CD4-positive, alpha-beta T cell treated with Interleukin-6 at 100 ng/mL for 8 hours (primary cell): ENCODE data around the gene FAAP100.

Source experiments
- DNase-seq: peaks from one replicate; pipeline ENCODE4 v3.0.0-alpha.2; 2020; ENCODE audit warnings: mixed read lengths, low spot score

FAAP100 gene

GRCh38 chr17:81576621-81577277 lies 24.6 kb upstream of the FAAP100 start:
- DNase-seq: no peak

- no peak for DNase-seq
These were observed 23.7 kb upstream of the FAAP100 start for GRCh38 chr17:81575836-81576235.

- DNase-seq: no peak
These were observed 22.4 kb upstream of the FAAP100 start for GRCh38 chr17:81574643-81574956.

GRCh38 chr17:81573794-81574642 lies 21.9 kb upstream of the FAAP100 start:
- DNase-seq: no peak

GRCh38 chr17:81572563-81573168 lies 20.5 kb upstream of the FAAP100 start:
- no peak for DNase-seq

- no peak for DNase-seq
These were observed 18.8 kb upstream of the FAAP100 start for GRCh38 chr17:81570964-81571363.

- no peak for DNase-seq
These were observed 17.9 kb upstream of the FAAP100 start for GRCh38 chr17:81569986-81570514.

GRCh38 chr17:81568416-81568815 lies 16.3 kb upstream of the FAAP100 start:
- DNase-seq: no peak

GRCh38 chr17:81567191-81567590 lies 15.0 kb upstream of the FAAP100 start:
- no peak for DNase-seq

- DNase-seq: no peak
These were observed 14.4 kb upstream of the FAAP100 start for GRCh38 chr17:81566461-81567126.

GRCh38 chr17:81565231-81565630 lies 13.1 kb upstream of the FAAP100 start:
- no peak for DNase-seq

- DNase-seq: no peak
These were observed 12.6 kb upstream of the FAAP100 start for GRCh38 chr17:81564778-81565177.

GRCh38 chr17:81563861-81564586 lies 11.9 kb upstream of the FAAP100 start:
- no peak for DNase-seq

- no peak for DNase-seq
These were observed 9.3 kb upstream of the FAAP100 start for GRCh38 chr17:81561494-81561885.

- DNase-seq: no peak
These were observed 7.0 kb upstream of the FAAP100 start for GRCh38 chr17:81558941-81559806.

- no peak for DNase-seq
These were observed 5.9 kb upstream of the FAAP100 start for GRCh38 chr17:81558115-81558468.

- no peak for DNase-seq
These were observed 5.3 kb upstream of the FAAP100 start for GRCh38 chr17:81557276-81558114.

GRCh38 chr17:81556863-81557262 lies 4.7 kb upstream of the FAAP100 start:
- no peak for DNase-seq

- no peak for DNase-seq
These were observed 4.1 kb upstream of the FAAP100 start for GRCh38 chr17:81556175-81556691.
